ENCODE data around the gene UGT1A4.
"Not testable (repeated sequence)": the region's sequence is repeated elsewhere in the genome, so short reads cannot be mapped to it uniquely, and the experiment has no call there.

UGT1A4 gene

GRCh38 chr2:233750689-233751088 is 32.2 kb downstream of the UGT1A4 start:
- not testable (repeated sequence) for DNase-seq (ENCODE audit: low read depth in 3 of 3)

- DNase-seq (ENCODE audit: low read depth in 3 of 3) = not testable (repeated sequence)
These were observed 32.9 kb downstream of the UGT1A4 start for GRCh38 chr2:233751212-233752009.

DNA sequence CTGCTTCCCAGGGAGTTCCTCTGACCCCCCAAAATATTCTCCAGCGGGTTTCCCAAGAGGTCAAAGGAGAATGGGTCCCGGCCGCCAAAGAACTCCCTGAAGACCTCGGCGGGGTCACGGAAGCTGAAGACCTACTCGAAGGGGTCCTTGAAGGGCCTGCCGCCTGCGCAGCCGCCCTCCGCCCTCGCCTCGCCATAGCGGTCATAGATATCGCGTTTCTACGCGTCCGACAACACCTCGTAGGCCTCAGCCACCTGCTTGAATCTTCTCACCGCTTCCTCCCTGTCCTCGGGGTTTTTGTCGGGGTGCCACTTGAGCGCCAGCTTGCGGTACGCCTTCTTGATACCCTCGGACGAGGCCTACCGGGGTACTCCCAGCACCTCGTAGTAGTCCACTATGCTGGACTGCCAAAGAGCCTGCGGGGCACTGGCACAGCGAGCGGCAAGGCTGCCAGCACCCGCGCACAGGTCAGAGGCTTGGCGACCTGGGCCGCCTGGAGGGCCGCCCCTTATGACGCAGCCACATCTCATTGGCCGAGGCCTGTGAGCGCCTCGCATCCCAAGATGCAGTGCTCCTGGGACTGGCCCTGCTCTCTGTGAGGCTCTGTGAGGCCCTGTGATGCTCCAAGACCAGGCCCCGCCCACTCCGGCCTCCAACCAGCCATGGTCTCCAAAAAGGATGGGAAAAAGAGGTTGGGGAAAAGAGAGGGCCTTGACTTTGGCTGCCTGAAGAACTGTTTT is 36.5 kb downstream of the UGT1A4 start:
- DNase-seq (ENCODE audit: low read depth in 3 of 3) = no peak

- no peak for DNase-seq (ENCODE audit: low read depth in 3 of 3)
These were observed 38.0 kb downstream of the UGT1A4 start for GRCh38 chr2:233756429-233757081.

- DNase-seq (ENCODE audit: low read depth in 3 of 3) = no peak
These were observed 39.6 kb downstream of the UGT1A4 start for GRCh38 chr2:233758141-233758540.

GRCh38 chr2:233758849-233759248 is 40.3 kb downstream of the UGT1A4 start:
- DNase-seq (ENCODE audit: low read depth in 3 of 3) = no peak

DNA sequence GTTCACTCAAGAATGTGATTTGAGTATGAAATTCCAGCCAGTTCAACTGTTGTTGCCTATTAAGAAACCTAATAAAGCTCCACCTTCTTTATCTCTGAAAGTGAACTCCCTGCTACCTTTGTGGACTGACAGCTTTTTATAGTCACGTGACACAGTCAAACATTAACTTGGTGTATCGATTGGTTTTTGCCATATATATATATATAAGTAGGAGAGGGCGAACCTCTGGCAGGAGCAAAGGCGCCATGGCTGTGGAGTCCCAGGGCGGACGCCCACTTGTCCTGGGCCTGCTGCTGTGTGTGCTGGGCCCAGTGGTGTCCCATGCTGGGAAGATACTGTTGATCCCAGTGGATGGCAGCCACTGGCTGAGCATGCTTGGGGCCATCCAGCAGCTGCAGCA is 41.5 kb downstream of the UGT1A4 start, which contains the start of gene UGT1A1:
TSS of gene UGT1A1 (plus strand) at position 228 of the 400 bp plus-strand sequence. CDS start at position 246, 18 bp downstream.
- no peak for DNase-seq (ENCODE audit: low read depth in 3 of 3)

DNA sequence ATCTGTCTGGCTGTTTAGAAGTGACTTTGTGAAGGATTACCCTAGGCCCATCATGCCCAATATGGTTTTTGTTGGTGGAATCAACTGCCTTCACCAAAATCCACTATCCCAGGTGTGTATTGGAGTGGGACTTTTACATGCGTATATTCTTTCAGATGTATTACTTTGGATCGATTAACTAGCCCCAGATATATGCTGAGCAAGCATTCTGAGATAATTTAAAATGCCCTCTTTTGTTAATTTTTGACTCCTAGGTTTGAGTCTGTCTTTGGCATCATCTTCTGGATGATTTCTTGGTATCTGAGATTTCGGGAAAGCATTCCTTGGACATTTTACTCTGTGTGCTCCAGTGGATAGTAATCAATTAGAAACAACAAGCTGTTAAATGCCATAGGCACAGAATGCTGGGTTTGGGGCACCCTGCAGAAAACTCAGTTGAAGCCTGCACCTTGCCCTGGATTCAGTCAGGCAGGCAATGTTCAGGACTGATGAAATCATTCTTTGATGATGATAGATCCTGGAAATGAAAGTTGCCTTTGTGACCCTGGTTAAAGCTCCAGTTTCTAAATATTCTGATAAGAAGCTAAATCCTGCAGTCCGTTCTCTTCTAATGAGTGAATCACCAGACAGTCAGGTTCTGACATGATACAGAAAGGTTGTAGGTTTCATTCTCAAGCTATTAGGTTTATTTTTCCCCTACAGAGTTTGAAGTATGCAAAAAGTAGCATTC is 42.7 kb downstream of the UGT1A4 start:
- no peak for DNase-seq (ENCODE audit: low read depth in 3 of 3)

GRCh38 chr2:233764264-233764663 is 45.7 kb downstream of the UGT1A4 start:
- DNase-seq (ENCODE audit: low read depth in 3 of 3) = no peak

DNA sequence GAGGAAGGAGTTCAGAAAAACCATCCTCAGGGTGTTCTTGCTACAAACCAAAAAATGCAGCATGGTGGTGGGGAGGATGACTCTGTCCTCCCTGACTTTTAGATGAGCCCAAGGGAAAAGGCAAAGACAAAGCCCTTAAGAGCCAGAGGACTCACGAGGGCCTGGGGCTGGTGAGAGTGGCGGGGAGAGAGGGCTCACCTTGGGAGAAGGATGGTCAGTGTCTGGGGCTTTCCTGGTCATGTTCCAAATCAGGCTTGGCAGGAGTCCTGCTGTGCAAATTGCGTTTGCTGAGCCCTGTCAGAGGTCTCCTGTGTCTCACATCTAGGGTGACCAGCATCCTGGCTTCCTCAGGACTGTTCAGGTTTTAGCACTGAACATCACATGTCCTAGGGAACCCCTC is 46.2 kb downstream of the UGT1A4 start:
- no peak for DNase-seq (ENCODE audit: low read depth in 3 of 3)

DNA sequence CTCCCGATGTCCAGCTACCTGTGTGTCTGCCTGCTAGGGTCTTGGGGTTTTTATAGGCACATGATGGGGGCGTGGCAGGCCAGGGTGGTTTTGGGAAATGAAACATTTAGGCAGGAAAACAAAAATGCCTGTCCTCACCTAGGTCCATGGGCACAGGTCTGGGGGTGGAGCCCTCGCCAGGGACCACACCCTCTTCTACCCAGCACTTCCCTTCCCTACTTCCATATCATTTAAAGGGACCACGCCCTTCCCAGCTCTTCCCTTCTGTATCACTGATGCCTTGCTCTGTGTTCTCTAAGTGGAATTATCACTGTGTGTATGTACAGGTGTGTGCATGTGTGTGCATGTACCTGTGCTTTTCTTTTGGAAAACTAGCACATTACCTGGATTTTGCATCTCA is 47.9 kb downstream of the UGT1A4 start:
- no peak for DNase-seq (ENCODE audit: low read depth in 3 of 3)

GRCh38 chr2:233768076-233768475 is 49.5 kb downstream of the UGT1A4 start:
- DNase-seq (ENCODE audit: low read depth in 3 of 3) = no peak

- no peak for DNase-seq (ENCODE audit: low read depth in 3 of 3)
These were observed 50.7 kb downstream of the UGT1A4 start for GRCh38 chr2:233769260-233769659.

DNA sequence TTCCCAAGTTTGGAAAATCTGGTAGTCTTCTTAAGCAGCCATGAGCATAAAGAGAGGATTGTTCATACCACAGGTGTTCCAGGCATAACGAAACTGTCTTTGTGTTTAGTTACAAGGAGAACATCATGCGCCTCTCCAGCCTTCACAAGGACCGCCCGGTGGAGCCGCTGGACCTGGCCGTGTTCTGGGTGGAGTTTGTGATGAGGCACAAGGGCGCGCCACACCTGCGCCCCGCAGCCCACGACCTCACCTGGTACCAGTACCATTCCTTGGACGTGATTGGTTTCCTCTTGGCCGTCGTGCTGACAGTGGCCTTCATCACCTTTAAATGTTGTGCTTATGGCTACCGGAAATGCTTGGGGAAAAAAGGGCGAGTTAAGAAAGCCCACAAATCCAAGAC is 53.6 kb downstream of the UGT1A4 start:
- no peak for DNase-seq (ENCODE audit: low read depth in 3 of 3)

DNA sequence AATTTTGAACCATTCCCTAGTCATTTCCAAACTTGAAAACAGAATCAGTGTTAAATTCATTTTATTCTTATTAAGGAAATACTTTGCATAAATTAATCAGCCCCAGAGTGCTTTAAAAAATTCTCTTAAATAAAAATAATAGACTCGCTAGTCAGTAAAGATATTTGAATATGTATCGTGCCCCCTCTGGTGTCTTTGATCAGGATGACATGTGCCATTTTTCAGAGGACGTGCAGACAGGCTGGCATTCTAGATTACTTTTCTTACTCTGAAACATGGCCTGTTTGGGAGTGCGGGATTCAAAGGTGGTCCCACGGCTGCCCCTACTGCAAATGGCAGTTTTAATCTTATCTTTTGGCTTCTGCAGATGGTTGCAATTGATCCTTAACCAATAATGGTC is 54.0 kb downstream of the UGT1A4 start:
- no peak for DNase-seq (ENCODE audit: low read depth in 3 of 3)

DNA sequence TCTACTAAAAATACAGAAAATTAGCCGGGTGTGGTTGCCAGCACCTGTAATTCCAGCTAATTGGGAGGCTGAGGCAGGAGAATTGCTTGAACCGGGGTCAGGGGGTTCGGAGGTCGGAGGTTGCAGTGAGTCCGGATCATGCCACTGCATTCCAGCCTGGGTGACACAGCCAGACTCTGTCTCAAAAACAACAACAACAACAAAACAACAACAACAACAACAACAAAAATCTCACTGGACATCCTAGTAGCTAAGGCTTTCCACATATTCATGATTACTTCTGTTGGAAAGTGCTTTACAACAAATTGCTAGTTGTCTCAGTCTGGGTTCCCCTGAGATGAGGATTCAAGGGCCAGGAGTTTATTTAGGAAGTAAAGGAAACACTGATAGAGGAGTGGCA is 55.3 kb downstream of the UGT1A4 start:
- no peak for DNase-seq (ENCODE audit: low read depth in 3 of 3)

DNA sequence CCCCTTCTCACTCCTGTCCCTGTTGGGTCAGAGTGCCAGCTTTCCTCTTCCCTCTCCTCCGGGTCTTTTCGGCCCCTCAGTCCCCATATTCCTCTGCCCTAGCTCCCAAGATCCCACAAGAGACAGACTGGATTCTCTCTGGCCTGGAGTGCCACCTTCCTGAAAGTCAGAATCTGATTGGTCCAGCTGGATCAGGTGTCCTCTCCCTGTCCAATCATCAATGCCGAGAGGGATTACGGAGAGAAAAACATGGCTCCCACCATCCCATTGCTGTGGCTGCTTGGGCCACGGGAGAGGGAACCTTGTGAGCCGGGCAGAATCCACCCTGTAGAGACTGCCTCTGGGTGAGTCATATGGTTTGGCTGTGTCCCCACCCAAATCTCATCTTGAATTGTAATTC is 56.9 kb downstream of the UGT1A4 start:
- DNase-seq (ENCODE audit: low read depth in 3 of 3) = no peak

- no peak for DNase-seq (ENCODE audit: low read depth in 3 of 3)
These were observed 59.5 kb downstream of the UGT1A4 start, which contains the start of gene MROH2A for GRCh38 chr2:233778030-233778429. MROH2A (plus strand) TSS chr2:233778330; CDS start chr2:233779359, 1,029 bp downstream.

- DNase-seq (ENCODE audit: low read depth in 3 of 3) = no peak
These were observed 61.2 kb downstream of the UGT1A4 start for GRCh38 chr2:233779722-233780121.

DNA sequence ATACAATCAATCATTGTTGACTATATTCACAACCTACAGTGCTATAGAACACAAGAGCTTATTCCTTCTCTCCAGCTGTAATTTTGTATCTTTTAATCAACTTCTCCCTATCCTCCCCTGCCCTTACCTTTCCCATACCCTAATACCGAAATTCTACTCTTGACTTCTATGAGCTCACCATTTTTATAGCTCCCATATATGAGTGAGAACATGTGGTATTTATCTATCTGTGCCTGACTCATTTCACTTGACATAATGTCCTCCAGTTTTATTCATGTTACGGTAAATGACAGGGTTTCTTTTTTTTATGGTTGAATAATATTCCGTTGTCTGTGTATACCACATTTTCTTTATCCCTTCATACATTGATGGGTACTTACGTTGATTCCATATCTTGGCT is 62.2 kb downstream of the UGT1A4 start:
- no peak for DNase-seq (ENCODE audit: low read depth in 3 of 3)

DNA sequence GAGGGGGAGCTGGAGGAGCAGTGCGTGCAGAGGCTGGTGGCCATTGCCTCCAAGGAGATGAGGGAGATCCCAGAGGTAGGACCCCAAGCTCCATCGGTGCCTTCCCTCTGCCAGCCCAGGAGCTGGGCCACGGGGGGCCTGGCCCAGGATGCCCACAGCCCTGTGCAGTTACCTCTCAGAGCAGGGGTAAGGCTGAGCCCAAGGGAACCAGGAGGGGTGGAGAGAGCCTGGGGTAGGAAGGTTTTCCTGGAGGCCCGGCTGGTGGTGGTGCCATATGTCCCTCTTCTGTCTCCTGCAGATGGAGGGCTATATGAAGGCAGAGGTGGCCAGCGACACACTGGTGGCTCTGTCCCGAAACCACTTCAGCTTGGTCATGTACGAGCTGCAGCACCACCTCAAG is 71.0 kb downstream of the UGT1A4 start:
- DNase-seq (ENCODE audit: low read depth in 3 of 3) = no peak

Data from stimulated activated CD4-positive, alpha-beta T cell treated with anti-CD3 and anti-CD28 coated beads, TNF-alpha, amount 100 ng/mL, for 24 hours (primary cell).